ENCODE data around the gene ZNF892. TPM values are rescaled to one million over a fixed set of nuclear protein-coding genes. Genes with fewer than 3 reads are reported as not detected.
"Not testable (repeated sequence)": the region's sequence is repeated elsewhere in the genome, so short reads cannot be mapped to it uniquely, and the experiment has no call there.

Gene ZNF892
- total RNA-seq, 2 donors from 2014 or later, result 4.1 to 4.8 TPM

- no peak for DNase-seq (ENCODE audit: low spot score)
- intact Hi-C loops (cut with DNase I), result no loop called here
Observed at GRCh38 chr2:95215018-95215612, 7.8 kb downstream of the ZNF892 start.

GRCh38 chr2:95220449-95220848 lies 13.1 kb downstream of the ZNF892 start:
- intact Hi-C loops (cut with DNase I), result no loop called here
- no peak for DNase-seq (ENCODE audit: low spot score)

- intact Hi-C loops (cut with DNase I), result no loop called here
- DNase-seq (ENCODE audit: low spot score), result no peak
Observed at GRCh38 chr2:95225658-95226057, 18.3 kb downstream of the ZNF892 start.

- intact Hi-C loops (cut with DNase I), result no loop called here
- DNase-seq (ENCODE audit: low spot score), result no peak
Observed at GRCh38 chr2:95231723-95232122, 24.4 kb downstream of the ZNF892 start.

GRCh38 chr2:95232232-95232631 lies 24.9 kb downstream of the ZNF892 start:
- intact Hi-C loops (cut with DNase I), result no loop called here
- no peak for DNase-seq (ENCODE audit: low spot score)

GRCh38 chr2:95234286-95234785 lies 27.0 kb downstream of the ZNF892 start:
- intact Hi-C loops (cut with DNase I), result no loop called here
- DNase-seq (ENCODE audit: low spot score), result no peak

- DNase-seq (ENCODE audit: low spot score), result no peak
- intact Hi-C loops (cut with DNase I), result no loop called here
Observed at GRCh38 chr2:95234816-95235215, 27.5 kb downstream of the ZNF892 start.

GRCh38 chr2:95238131-95238530 lies 30.8 kb downstream of the ZNF892 start:
- no peak for DNase-seq (ENCODE audit: low spot score)
- intact Hi-C loops (cut with DNase I), result no loop called here

- DNase-seq (ENCODE audit: low spot score), result no peak
- intact Hi-C loops (cut with DNase I), result no loop called here
Observed at GRCh38 chr2:95240091-95240490, 32.8 kb downstream of the ZNF892 start.

GRCh38 chr2:95240556-95240955 lies 33.2 kb downstream of the ZNF892 start:
- DNase-seq (ENCODE audit: low spot score), result no peak
- intact Hi-C loops (cut with DNase I), result no loop called here

- intact Hi-C loops (cut with DNase I); DNase-seq (ENCODE audit: low spot score): not testable (repeated sequence)
Observed at GRCh38 chr2:95242084-95242483, 34.8 kb downstream of the ZNF892 start.

Other genes with a start within 250 kb of the ZNF892 start
- 1 to 10 TPM; 1.0 to 1.6 TPM for gene MAL, start 181.8 kb upstream of the ZNF892 start, total RNA-seq
- gene MRPS5, start 85.7 kb upstream of the ZNF892 start, total RNA-seq, result 10 to 100 TPM; 32.2 to 33.7 TPM
- 10 to 100 TPM; 12.2 to 14.9 TPM for gene ZNF514, start 47.7 kb upstream of the ZNF892 start, total RNA-seq
- 1 to 10 TPM; 2.2 to 2.7 TPM for gene ZNF2, start 41.7 kb upstream of the ZNF892 start, total RNA-seq
- 1 to 10 TPM in 1 of 2 donors, under 1 TPM in 1; 0.28 to 2.2 TPM for gene PROM2, start 66.9 kb downstream of the ZNF892 start, total RNA-seq
- gene KCNIP3, start 89.8 kb downstream of the ZNF892 start, total RNA-seq, result 10 to 100 TPM; 10.5 to 17.9 TPM
- gene FAHD2A, start 195.2 kb downstream of the ZNF892 start, total RNA-seq, result 10 to 100 TPM; 14.1 to 18.3 TPM

Data from posterior vena cava (tissue), 2 donors.